Measurements from ENCODE around the gene LINGO4. TPM values are rescaled to one million over a fixed set of nuclear protein-coding genes. Genes with fewer than 3 reads are reported as not detected.

The LINGO4 gene
- total and polyA plus RNA-seq, 2 of the 13 experiments (the other 11 are each of a cell fraction or from before 2014, with no cell fraction given) = 0.02 to 0.05 TPM

DNA sequence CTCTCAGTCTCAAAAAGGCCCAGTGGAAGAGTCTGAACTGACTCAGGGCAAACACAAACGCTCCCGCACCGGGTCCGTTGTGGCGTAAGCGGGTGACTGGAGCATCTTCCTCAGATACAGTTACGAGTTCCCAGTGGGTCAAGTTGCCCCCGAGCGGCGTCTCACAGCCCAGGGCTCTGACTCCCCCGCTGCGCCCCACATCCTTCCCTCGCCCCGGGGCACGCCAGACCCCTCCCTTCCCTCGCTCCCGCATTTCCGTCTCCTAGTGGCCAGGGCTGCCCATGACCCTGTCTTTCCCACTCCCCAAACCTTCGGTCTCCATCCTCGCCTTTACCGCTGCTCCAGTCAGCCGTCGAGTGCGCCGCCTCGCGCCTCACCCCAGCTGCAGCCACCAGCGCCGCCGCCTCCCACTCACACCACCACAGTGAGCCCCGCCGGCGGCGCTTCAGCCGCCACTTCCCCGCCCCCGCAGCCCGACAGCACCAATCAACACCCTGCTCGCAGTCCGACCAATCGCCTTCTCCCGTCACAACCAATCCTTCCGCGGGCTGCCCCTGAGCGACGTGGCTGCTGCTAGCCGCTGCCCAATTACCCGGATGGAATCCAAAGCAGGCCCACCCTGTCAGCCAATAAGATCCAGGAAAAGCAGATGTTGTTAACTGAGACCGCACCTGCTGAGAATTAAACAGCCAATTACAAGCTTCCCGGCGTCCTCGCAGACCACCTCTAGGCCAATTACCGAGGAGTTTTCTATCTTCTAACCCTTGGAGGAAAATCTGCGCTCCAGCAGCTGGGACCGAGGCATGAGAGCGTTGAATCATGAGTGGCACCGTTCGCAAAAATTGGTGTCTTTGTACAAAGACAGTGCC lies 14.9 kb downstream of the LINGO4 start, which contains the start of gene TDRKH (continued):
- TF ChIP-seq, protein P1, sequence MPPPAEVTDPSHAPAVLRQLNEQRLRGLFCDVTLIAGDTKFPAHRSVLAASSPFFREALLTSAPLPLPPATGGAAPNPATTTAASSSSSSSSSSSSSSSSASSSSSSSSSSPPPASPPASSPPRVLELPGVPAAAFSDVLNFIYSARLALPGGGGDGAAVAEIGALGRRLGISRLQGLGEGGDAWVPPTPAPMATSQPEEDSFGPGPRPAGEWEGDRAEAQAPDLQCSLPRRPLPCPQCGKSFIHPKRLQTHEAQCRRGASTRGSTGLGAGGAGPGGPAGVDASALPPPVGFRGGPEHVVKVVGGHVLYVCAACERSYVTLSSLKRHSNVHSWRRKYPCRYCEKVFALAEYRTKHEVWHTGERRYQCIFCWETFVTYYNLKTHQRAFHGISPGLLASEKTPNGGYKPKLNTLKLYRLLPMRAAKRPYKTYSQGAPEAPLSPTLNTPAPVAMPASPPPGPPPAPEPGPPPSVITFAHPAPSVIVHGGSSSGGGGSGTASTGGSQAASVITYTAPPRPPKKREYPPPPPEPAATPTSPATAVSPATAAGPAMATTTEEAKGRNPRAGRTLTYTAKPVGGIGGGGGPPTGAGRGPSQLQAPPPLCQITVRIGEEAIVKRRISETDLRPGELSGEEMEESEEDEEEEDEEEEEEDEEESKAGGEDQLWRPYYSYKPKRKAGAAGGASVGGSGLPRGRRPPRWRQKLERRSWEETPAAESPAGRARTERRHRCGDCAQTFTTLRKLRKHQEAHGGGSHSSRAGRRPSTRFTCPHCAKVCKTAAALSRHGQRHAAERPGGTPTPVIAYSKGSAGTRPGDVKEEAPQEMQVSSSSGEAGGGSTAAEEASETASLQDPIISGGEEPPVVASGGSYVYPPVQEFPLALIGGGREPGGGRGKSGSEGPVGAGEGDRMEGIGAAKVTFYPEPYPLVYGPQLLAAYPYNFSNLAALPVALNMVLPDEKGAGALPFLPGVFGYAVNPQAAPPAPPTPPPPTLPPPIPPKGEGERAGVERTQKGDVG (CRISPR knock-in tag; IDR thresholded peaks at IDR 0.05; ENCODE audit: borderline replicate concordance) = no peak
- TF ChIP-seq KDM5B (CRISPR knock-in tag; IDR thresholded peaks at IDR 0.05; ENCODE audit: borderline replicate concordance) (peak; percentile 90), RFX5 (IDR thresholded peaks at IDR 0.05; ENCODE audit: low read depth, low read length) (peak; percentile 74), ZNF251 (CRISPR knock-in tag; IDR thresholded peaks at IDR 0.05) (no peak), SMARCC2 (IDR thresholded peaks at IDR 0.05) (no peak), ZNF121 (CRISPR knock-in tag; IDR thresholded peaks at IDR 0.05) (no peak), NPAS2 (CRISPR knock-in tag; IDR thresholded peaks at IDR 0.05; ENCODE audit: borderline replicate concordance) (no peak), SETDB1 (CRISPR knock-in tag; IDR thresholded peaks at IDR 0.05; ENCODE audit: borderline replicate concordance) (no peak), ZBTB34 (CRISPR knock-in tag; IDR thresholded peaks at IDR 0.05) (no peak), BCL6 (CRISPR knock-in tag; IDR thresholded peaks at IDR 0.05) (peak; percentile 24; the same call in 1 of the 2 replicates), ZNF746 (CRISPR knock-in tag; IDR thresholded peaks at IDR 0.05) (peak; percentile 60; the same call in 1 of the 2 replicates), ZNF496 (CRISPR knock-in tag; IDR thresholded peaks at IDR 0.05; ENCODE audit: insufficient replicate concordance) (no peak), MAFK (conservative IDR thresholded peaks at IDR 0.05 in 1 of 2, IDR thresholded peaks at IDR 0.05 in 1 of 2; ENCODE audit: low read length in 2 of 2) (no peak), ZNF646 (CRISPR knock-in tag; IDR thresholded peaks at IDR 0.05) (no peak)
- TF ChIP-seq, protein P2, sequence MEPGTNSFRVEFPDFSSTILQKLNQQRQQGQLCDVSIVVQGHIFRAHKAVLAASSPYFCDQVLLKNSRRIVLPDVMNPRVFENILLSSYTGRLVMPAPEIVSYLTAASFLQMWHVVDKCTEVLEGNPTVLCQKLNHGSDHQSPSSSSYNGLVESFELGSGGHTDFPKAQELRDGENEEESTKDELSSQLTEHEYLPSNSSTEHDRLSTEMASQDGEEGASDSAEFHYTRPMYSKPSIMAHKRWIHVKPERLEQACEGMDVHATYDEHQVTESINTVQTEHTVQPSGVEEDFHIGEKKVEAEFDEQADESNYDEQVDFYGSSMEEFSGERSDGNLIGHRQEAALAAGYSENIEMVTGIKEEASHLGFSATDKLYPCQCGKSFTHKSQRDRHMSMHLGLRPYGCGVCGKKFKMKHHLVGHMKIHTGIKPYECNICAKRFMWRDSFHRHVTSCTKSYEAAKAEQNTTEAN (CRISPR knock-in tag; conservative IDR thresholded peaks at IDR 0.05) = peak; percentile 50; the same call in 1 of the 2 replicates

Data from HepG2 (cell line).